GM12878 (cell line): ENCODE measurements around the gene FTO. TPM values are rescaled to one million over a fixed set of nuclear protein-coding genes. Genes with fewer than 3 reads are reported as not detected.

Experiments used
- ATAC-seq: fragments of 200-7000 bp; cut with Tn5 transposase; 3 replicates; pipeline ENCODE4 v1.9.1; 2020; ENCODE audit warnings: mild to moderate bottlenecking, moderate library complexity
- BruUV-seq: library from RNA; stranded (reverse); fragments of 400-500 nt; replicated peaks from 2 replicates; lab custom pipeline; 2021; lab: Mats Ljungman, UMichigan
- CTCF ChIA-PET: fragments of 300-600 bp; sonication (Branson Sonifier 250); formaldehyde crosslinking; extraction: SDS; loops from one replicate; lab custom pipeline; 2021; ENCODE audit warnings: inconsistent platforms; lab: Yijun Ruan, JAX
- POLR2A ChIA-PET: fragments of 350-600 bp; formaldehyde crosslinking; extraction: SDS; loops from one replicate; lab custom pipeline; 2021; ENCODE audit warnings: inconsistent platforms; lab: Charles Lee
- RAD21 ChIA-PET: fragments of 300-600 bp; sonication (Branson Sonifier 250); formaldehyde crosslinking; loops from one replicate; lab custom pipeline; 2023; ENCODE audit warnings: antibody characterized with exemption; ENCODE audit not compliant: unreplicated experiment; lab: Charles Lee
- SMC1A ChIA-PET: fragments of 300-600 bp; sonication (Branson Sonifier 250); formaldehyde crosslinking; loops from one replicate; lab custom pipeline; 2023; ENCODE audit not compliant: unreplicated experiment, uncharacterized antibody; lab: Charles Lee
- DNase-seq: peaks from one replicate; pipeline ENCODE4 v3.0.0-alpha.2; 2011; ENCODE audit warnings: low read depth, low spot score
- FAIRE-seq: peaks from 3 replicates; lab custom pipeline; 2011; peaks lifted over from hg19 to GRCh38; lab: Jason Lieb, UNC
- H2AFZ ChIP-seq: 2 replicates; pipeline ENCODE4 v1.6.0; 2011; ENCODE audit warnings: low read depth, low read length, control low read depth; ENCODE audit not compliant: control insufficient read depth
- H3K27ac ChIP-seq: 2 replicates; pipeline ENCODE4 v1.5.1; 2011; ENCODE audit warnings: control low read depth; ENCODE audit not compliant: control insufficient read depth, insufficient read depth
- H3K27me3 ChIP-seq, 2 experiments: replicated peaks in 1 of 2; 2 replicates each; pipeline versions ENCODE4 v1.6.0 to v1.6.1; 2011; ENCODE audit warnings: low read length in 1 of 2; ENCODE audit not compliant: control insufficient read depth in 2 of 2, insufficient read depth in 2 of 2
- H3K36me3 ChIP-seq, 2 experiments: 2 replicates each; pipeline ENCODE4 v1.5.1; 2011; ENCODE audit warnings: low read length in 1 of 2; ENCODE audit not compliant: control insufficient read depth in 2 of 2, insufficient read depth in 2 of 2
- H3K4me1 ChIP-seq: 2 replicates; pipeline ENCODE4 v1.6.1; 2011; ENCODE audit warnings: mild to moderate bottlenecking, low read length, moderate library complexity, mixed read lengths; ENCODE audit not compliant: control insufficient read depth, insufficient read depth
- H3K4me2 ChIP-seq: 2 replicates; pipeline ENCODE4 v1.6.0; 2011; ENCODE audit warnings: control low read depth; ENCODE audit not compliant: control insufficient read depth, insufficient read depth
- H3K4me3 ChIP-seq: fragments of 200-600 bp; sonication (generic); 2 replicates; pipeline ENCODE4 v1.5.1; 2016
- H3K79me2 ChIP-seq: 2 replicates; pipeline ENCODE4 v1.6.0; 2011; ENCODE audit warnings: low read length; ENCODE audit not compliant: control insufficient read depth, insufficient read depth
- H3K9ac ChIP-seq: 2 replicates; pipeline ENCODE4 v1.8.0; 2011; ENCODE audit warnings: low read length, control low read depth, mixed read lengths; ENCODE audit not compliant: control insufficient read depth, insufficient read depth
- H3K9me3 ChIP-seq: replicated peaks from 3 replicates; pipeline ENCODE4 v1.5.1; 2011; ENCODE audit warnings: mild to moderate bottlenecking, low read length; ENCODE audit not compliant: control insufficient read depth, insufficient read depth
- H4K20me1 ChIP-seq: 2 replicates; pipeline ENCODE4 v1.6.0; 2011; ENCODE audit not compliant: control insufficient read depth, insufficient read depth
- BCL11A ChIP-seq: IDR thresholded peaks from 2 replicates; pipeline ENCODE4 v1.6.1; 2011; ENCODE audit warnings: low read depth, low read length
- CBX3 ChIP-seq: fragments of 200-600 bp; sonication (generic); IDR thresholded peaks from 2 replicates; pipeline ENCODE4 v1.6.1; 2016; ENCODE audit warnings: low read depth, borderline replicate concordance
- CEBPB ChIP-seq, 2 experiments: fragments of 150-350 bp in 1 of 2; IDR thresholded peaks; 2 replicates each; pipeline ENCODE4 v1.6.1; 2012 to 2014; ENCODE audit warnings: low read depth in 2 of 2, low read length in 2 of 2, borderline replicate concordance in 1 of 2, inconsistent platforms in 1 of 2
- CHD2 ChIP-seq: IDR thresholded peaks from 2 replicates; pipeline ENCODE4 v1.6.1; 2011; ENCODE audit warnings: low read depth, low read length, improper control_type of control experiment, borderline replicate concordance
- ESRRA ChIP-seq: IDR thresholded peaks from 2 replicates; pipeline ENCODE4 v1.6.1; 2012; ENCODE audit warnings: mild to moderate bottlenecking, low read length, improper control_type of control experiment
- MEF2A ChIP-seq: IDR thresholded peaks from 2 replicates; pipeline ENCODE4 v1.6.1; 2011; ENCODE audit warnings: low read depth, mild to moderate bottlenecking, low read length, moderate library complexity; ENCODE audit not compliant: insufficient read depth
- NR2C1 ChIP-seq: fragments of 450-650 bp; IDR thresholded peaks from 2 replicates; pipeline ENCODE4 v1.6.1; 2017; ENCODE audit warnings: antibody characterized with exemption, mild to moderate bottlenecking, moderate library complexity
- NRF1 ChIP-seq: conservative IDR thresholded peaks from 2 replicates; pipeline ENCODE4 v1.6.1; 2011; ENCODE audit warnings: mild to moderate bottlenecking, low read depth, low read length, improper control_type of control experiment
- RB1 ChIP-seq: fragments of 450-650 bp; formaldehyde crosslinking; IDR thresholded peaks from 2 replicates; pipeline ENCODE4 v1.6.1; 2017; ENCODE audit warnings: mild to moderate bottlenecking, borderline replicate concordance
- YBX1 ChIP-seq: fragments of 450-650 bp; IDR thresholded peaks from 2 replicates; pipeline ENCODE4 v1.6.1; 2016; ENCODE audit warnings: antibody characterized with exemption
- YY1 ChIP-seq: IDR thresholded peaks from 2 replicates; pipeline ENCODE4 v1.6.1; 2011; ENCODE audit warnings: low read depth, mild to moderate bottlenecking, low read length
- ZBTB40 ChIP-seq: fragments of 450-650 bp; IDR thresholded peaks from 2 replicates; pipeline ENCODE4 v1.6.1; 2016; ENCODE audit warnings: mild to moderate bottlenecking, moderate library complexity, borderline replicate concordance
- WGBS: methylation state at CpG from one replicate; pipeline ENCODE4 v1.1.6; 2016; ENCODE audit warnings: low lambda C conversion rate; ENCODE audit not compliant: insufficient replicate concordance, insufficient coverage; ENCODE audit errors: missing lambda C conversion rate; 5-methylcytosine and 5-hydroxymethylcytosine counted together
- in situ Hi-C: fragments of 300-500 bp; cut with MboI; formaldehyde crosslinking; loops from 9 replicates; pipeline ENCODE4 v1.14.3; 2018; ENCODE audit warnings: mixed read lengths
- intact Hi-C: fragments of 100-400 bp; cut with micrococcal nuclease; formaldehyde crosslinking; loops from one replicate; pipeline ENCODE4 v1.14.2; 2022; ENCODE audit not compliant: unreplicated experiment
- polyA plus RNA-seq, 11 experiments: library from polyadenylated mRNA; depleted of rRNA in 4 of 11; unstranded in 6 of 11; stranded (reverse) in 5 of 11; fragments of >200 nt; fragmentation: Nextera tagmentation in 4 of 11; fragmentation: Illumina TruSeq in 1 of 11; extraction: Ambion mirVana in 4 of 11; extraction: Trizol in 1 of 11; gene quantifications; 1 replicate in 1 of 11; 2 replicates in 10 of 11; pipeline versions ENCODE4 v1.2.1 to v1.2.3, GENCODE V29; 2011 to 2016; ENCODE audit warnings: inconsistent platforms in 2 of 11, missing spikeins in 2 of 11, low read depth in 1 of 11
- total RNA-seq, 4 experiments: library from RNA; depleted of rRNA in 3 of 4; stranded (reverse); fragments of >200 nt in 3 of 4; fragmentation: Illumina TruSeq in 1 of 4; extraction: Trizol in 1 of 4; gene quantifications; 2 replicates each; pipeline versions ENCODE4 v1.2.1 to v1.2.3, GENCODE V29; 2013 to 2021
- TF ChIP-seq, protein P1 (sequence below): fragments of 450-650 bp; formaldehyde crosslinking; IDR thresholded peaks from 2 replicates; pipeline ENCODE4 v1.4.0; 2022; ENCODE audit warnings: mild to moderate bottlenecking, moderate library complexity
- TF ChIP-seq, protein P2 (sequence below): fragments of 450-650 bp; conservative IDR thresholded peaks from 2 replicates; pipeline ENCODE4 v1.6.1; 2017; ENCODE audit warnings: mild to moderate bottlenecking, moderate library complexity

FTO gene
- total and polyA plus RNA-seq, 10 of the 15 experiments (the other 5 are each of a cell fraction or from before 2014, with no cell fraction given): 20.1 to 55.0 (median 47.0) TPM

DNA sequence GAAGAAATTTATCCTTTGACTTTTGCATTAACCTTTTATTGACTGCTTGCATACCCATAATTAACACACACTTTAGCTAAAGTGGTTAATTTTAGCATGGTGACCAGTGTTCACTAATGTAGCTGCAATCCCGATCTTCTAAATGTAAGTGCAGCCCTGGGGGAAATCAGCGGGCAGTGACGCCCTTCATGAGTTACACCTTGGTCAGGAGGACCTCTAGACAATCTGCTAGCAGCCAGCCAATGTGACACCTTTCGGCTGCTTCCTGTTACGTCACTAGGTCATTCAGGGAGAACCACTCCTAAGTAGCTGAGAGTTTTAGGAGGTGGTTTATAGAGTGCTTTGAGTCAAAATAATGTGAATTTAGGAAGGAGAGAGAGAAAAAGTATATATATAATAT, 402.1 kb downstream of the FTO start (continued):
- TF ChIP-seq, protein P1, sequence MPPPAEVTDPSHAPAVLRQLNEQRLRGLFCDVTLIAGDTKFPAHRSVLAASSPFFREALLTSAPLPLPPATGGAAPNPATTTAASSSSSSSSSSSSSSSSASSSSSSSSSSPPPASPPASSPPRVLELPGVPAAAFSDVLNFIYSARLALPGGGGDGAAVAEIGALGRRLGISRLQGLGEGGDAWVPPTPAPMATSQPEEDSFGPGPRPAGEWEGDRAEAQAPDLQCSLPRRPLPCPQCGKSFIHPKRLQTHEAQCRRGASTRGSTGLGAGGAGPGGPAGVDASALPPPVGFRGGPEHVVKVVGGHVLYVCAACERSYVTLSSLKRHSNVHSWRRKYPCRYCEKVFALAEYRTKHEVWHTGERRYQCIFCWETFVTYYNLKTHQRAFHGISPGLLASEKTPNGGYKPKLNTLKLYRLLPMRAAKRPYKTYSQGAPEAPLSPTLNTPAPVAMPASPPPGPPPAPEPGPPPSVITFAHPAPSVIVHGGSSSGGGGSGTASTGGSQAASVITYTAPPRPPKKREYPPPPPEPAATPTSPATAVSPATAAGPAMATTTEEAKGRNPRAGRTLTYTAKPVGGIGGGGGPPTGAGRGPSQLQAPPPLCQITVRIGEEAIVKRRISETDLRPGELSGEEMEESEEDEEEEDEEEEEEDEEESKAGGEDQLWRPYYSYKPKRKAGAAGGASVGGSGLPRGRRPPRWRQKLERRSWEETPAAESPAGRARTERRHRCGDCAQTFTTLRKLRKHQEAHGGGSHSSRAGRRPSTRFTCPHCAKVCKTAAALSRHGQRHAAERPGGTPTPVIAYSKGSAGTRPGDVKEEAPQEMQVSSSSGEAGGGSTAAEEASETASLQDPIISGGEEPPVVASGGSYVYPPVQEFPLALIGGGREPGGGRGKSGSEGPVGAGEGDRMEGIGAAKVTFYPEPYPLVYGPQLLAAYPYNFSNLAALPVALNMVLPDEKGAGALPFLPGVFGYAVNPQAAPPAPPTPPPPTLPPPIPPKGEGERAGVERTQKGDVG (CRISPR knock-in tag): no peak

DNA sequence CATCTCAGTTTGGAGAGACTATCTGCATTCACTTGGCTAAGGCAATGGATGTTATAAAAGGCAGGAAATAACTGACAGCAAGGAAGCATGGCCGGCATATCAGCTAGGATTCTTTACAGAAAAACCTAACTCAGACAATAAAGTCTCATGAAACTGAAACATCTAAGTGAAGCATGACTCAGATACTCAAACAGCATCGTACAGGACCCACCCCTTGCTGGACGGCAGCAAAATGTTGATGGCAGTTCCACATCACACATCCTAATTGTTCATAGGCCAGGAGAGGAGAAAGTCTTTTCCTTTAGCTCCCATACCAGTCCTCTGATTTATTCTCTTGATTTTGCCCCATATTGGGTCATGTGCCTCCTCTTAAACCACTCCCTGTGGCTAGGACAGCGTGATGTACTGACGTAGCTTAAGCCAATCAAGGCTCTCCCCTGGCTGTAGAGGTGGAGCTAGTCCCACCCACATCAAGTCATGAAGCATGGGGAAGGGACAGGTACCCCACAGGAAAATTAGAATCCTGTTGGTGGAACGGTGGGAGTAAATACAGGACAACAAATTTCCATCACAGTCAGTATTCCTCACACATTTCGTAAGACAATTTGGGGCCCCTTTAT, 403.7 kb downstream of the FTO start:
- ChIA-PET SMC1A (no interaction called here), POLR2A (interaction anchor here (0.5 to 0.6 kb wide), 2 partner anchors 93 to 207 kb away, joined by 5 to 7 read pairs; no protein-coding TSS in a partner anchor), RAD21 (no interaction called here), CTCF (no interaction called here)
- Histone ChIP-seq H3K27me3 (no peaks in the 10 kb centered on the region), H3K4me3 (no peak overlapping the region), H3K9me3 (no peaks in the 10 kb centered on the region), H3K4me2 (no peak overlapping the region), H3K36me3 (no peaks in the 10 kb centered on the region), H3K79me2 (no peaks in the 10 kb centered on the region), H3K9ac (no peak overlapping the region), H3K4me1 (no peaks in the 10 kb centered on the region), H3K27ac (no peak overlapping the region), H2AFZ (no peak overlapping the region), H4K20me1 (no peaks in the 10 kb centered on the region)
- ATAC-seq (no peak), FAIRE-seq (no peak), DNase-seq (no peak)
- in situ Hi-C loops: no loop called here
- WGBS: 83% methylated on average over 7 of the region's 7 CpGs
- intact Hi-C loops: no loop called here
- no TSS peak for BruUV-seq
- TF ChIP-seq BCL11A (no peak), MEF2A (no peak), CHD2 (no peak), YY1 (no peak), YBX1 (no peak), ESRRA (no peak), CEBPB (IDR thresholded peaks at IDR 0.05; ENCODE audit: borderline replicate concordance in 1 of 2, low read depth in 2 of 2, low read length in 2 of 2) (no peak), NRF1 (no peak), CBX3 (no peak), NR2C1 (no peak), ZBTB40 (no peak), RB1 (no peak)
- TF ChIP-seq, protein P2, sequence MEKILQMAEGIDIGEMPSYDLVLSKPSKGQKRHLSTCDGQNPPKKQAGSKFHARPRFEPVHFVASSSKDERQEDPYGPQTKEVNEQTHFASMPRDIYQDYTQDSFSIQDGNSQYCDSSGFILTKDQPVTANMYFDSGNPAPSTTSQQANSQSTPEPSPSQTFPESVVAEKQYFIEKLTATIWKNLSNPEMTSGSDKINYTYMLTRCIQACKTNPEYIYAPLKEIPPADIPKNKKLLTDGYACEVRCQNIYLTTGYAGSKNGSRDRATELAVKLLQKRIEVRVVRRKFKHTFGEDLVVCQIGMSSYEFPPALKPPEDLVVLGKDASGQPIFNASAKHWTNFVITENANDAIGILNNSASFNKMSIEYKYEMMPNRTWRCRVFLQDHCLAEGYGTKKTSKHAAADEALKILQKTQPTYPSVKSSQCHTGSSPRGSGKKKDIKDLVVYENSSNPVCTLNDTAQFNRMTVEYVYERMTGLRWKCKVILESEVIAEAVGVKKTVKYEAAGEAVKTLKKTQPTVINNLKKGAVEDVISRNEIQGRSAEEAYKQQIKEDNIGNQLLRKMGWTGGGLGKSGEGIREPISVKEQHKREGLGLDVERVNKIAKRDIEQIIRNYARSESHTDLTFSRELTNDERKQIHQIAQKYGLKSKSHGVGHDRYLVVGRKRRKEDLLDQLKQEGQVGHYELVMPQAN: no peak
